A673 (cell line): ENCODE results near the gene TEAD1. TPM values are rescaled to one million over a fixed set of nuclear protein-coding genes. Genes with fewer than 3 reads are reported as not detected.

Source experiments
- BruUV-seq: library from RNA; stranded (reverse); fragments of 400-500 nt; replicated peaks from 2 replicates; lab custom pipeline; 2021; lab: Mats Ljungman, UMichigan
- CTCF ChIA-PET: fragments of 300-600 bp; sonication (Branson Sonifier 250); formaldehyde crosslinking; loops from one replicate; lab custom pipeline; 2022; ENCODE audit warnings: antibody characterized with exemption; lab: Charles Lee
- POLR2A ChIA-PET: fragments of 300-600 bp; sonication (Branson Sonifier 250); formaldehyde crosslinking; loops from one replicate; lab custom pipeline; 2022; ENCODE audit warnings: antibody characterized with exemption; ENCODE audit not compliant: low non-redundant PET; lab: Charles Lee
- DNase-seq: peaks from one replicate; pipeline ENCODE4 v3.0.0-alpha.2; 2015; ENCODE audit warnings: low spot score
- H3K27ac ChIP-seq: fragments of 200-600 bp; sonication (generic); 2 replicates; pipeline ENCODE4 v1.5.1; 2016; ENCODE audit warnings: mixed run types, low read depth, mild to moderate bottlenecking, mixed read lengths, antibody characterized with exemption, low read length; ENCODE audit not compliant: poor library complexity, severe bottlenecking
- H3K27me3 ChIP-seq: fragments of 200-600 bp; sonication (generic); replicated peaks from 2 replicates; pipeline ENCODE4 v1.6.1; 2017; ENCODE audit warnings: mixed run types, low read depth, mild to moderate bottlenecking, mixed read lengths, antibody characterized with exemption, low read length; ENCODE audit not compliant: insufficient read depth, poor library complexity
- H3K36me3 ChIP-seq: fragments of 200-600 bp; sonication (generic); 2 replicates; pipeline ENCODE4 v1.6.1; 2016; ENCODE audit warnings: mixed run types, mild to moderate bottlenecking, mixed read lengths, antibody characterized with exemption, low read length; ENCODE audit not compliant: insufficient read depth, poor library complexity, severe bottlenecking
- H3K4me1 ChIP-seq: fragments of 200-600 bp; sonication (generic); 2 replicates; pipeline ENCODE4 v1.6.1; 2017; ENCODE audit warnings: mixed run types, mild to moderate bottlenecking, mixed read lengths, antibody characterized with exemption, low read length; ENCODE audit not compliant: insufficient read depth, poor library complexity, severe bottlenecking
- H3K4me3 ChIP-seq: fragments of 200-600 bp; sonication (generic); 2 replicates; pipeline ENCODE4 v1.5.1; 2016; ENCODE audit warnings: low read depth, mixed run types, mild to moderate bottlenecking, mixed read lengths, low read length; ENCODE audit not compliant: poor library complexity, severe bottlenecking
- H3K9me3 ChIP-seq: fragments of 200-600 bp; sonication (generic); 2 replicates; pipeline ENCODE4 v1.6.1; 2016; ENCODE audit warnings: mixed run types, low read depth, mild to moderate bottlenecking, mixed read lengths, antibody characterized with exemption, low read length; ENCODE audit not compliant: poor library complexity, severe bottlenecking
- EZH2 ChIP-seq: fragments of 200-600 bp; sonication (generic); IDR thresholded peaks from 2 replicates; pipeline ENCODE4 v1.6.1; 2017; ENCODE audit warnings: borderline replicate concordance, low read depth, mild to moderate bottlenecking, mixed read lengths, antibody characterized with exemption, low read length; ENCODE audit not compliant: poor library complexity, severe bottlenecking
- intact Hi-C: fragments of 100-400 bp; cut with micrococcal nuclease; formaldehyde crosslinking; loops from one replicate; pipeline ENCODE4 v1.10.0; 2022; ENCODE audit not compliant: unreplicated experiment
- total RNA-seq: library from RNA; stranded (reverse); gene quantifications from 2 replicates; pipeline ENCODE4 v1.2.3, GENCODE V29; 2021
- TF ChIP-seq, protein P1 (sequence below): fragments of 300-800, 200-600 bp; sonication (generic); conservative IDR thresholded peaks from 2 replicates; pipeline ENCODE4 v1.5.1; 2017; ENCODE audit warnings: low read depth, mild to moderate bottlenecking, antibody characterized with exemption, low read length, moderate library complexity, mixed read lengths

Gene TEAD1
- total RNA-seq, 1 experiment from 2014 or later, result 81.8 TPM

GRCh38 chr11:12867531-12867930 is 193.3 kb downstream of the TEAD1 start:
- Histone ChIP-seq H3K4me1 (peaks cover 44% of the 10 kb centered on the region), H3K4me3 (no peak overlapping the region), H3K27ac (no peak overlapping the region), H3K27me3 (no peaks in the 10 kb centered on the region), H3K36me3 (no peaks in the 10 kb centered on the region), H3K9me3 (no peaks in the 10 kb centered on the region)
- no peak for DNase-seq
- ChIA-PET CTCF (interaction anchor here (1.3 kb wide), 1 partner anchor 21 kb away, joined by 4 read pairs; no protein-coding TSS in a partner anchor), POLR2A (no interaction called here)
- intact Hi-C loops, result loop anchor here (10.0 kb wide), 1 partner anchor 193 kb away; the partner anchor contains the start of gene TEAD1
- TF ChIP-seq, protein P1, sequence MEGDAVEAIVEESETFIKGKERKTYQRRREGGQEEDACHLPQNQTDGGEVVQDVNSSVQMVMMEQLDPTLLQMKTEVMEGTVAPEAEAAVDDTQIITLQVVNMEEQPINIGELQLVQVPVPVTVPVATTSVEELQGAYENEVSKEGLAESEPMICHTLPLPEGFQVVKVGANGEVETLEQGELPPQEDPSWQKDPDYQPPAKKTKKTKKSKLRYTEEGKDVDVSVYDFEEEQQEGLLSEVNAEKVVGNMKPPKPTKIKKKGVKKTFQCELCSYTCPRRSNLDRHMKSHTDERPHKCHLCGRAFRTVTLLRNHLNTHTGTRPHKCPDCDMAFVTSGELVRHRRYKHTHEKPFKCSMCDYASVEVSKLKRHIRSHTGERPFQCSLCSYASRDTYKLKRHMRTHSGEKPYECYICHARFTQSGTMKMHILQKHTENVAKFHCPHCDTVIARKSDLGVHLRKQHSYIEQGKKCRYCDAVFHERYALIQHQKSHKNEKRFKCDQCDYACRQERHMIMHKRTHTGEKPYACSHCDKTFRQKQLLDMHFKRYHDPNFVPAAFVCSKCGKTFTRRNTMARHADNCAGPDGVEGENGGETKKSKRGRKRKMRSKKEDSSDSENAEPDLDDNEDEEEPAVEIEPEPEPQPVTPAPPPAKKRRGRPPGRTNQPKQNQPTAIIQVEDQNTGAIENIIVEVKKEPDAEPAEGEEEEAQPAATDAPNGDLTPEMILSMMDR, result no peak
- no peak for TF ChIP-seq EZH2
- BruUV-seq, result no TSS peak

GRCh38 chr11:12868315-12869073 is 194.3 kb downstream of the TEAD1 start:
- H3K4me1 ChIP-seq, result peaks cover 35% of the 10 kb centered on the region
- no peak overlapping the region for H3K27ac ChIP-seq
- ChIA-PET POLR2A (no interaction called here), CTCF (interaction anchor here (0.6 kb wide), 1 partner anchor 581 kb away, joined by 4 read pairs; no protein-coding TSS in a partner anchor)
- TF ChIP-seq, protein P1, result peak; percentile 49
- no peak for TF ChIP-seq EZH2
- no peaks in the 10 kb centered on the region for H3K9me3 ChIP-seq
- no peak for DNase-seq
- H3K36me3 ChIP-seq, result no peaks in the 10 kb centered on the region
- H3K27me3 ChIP-seq, result no peaks in the 10 kb centered on the region
- intact Hi-C loops, result loop anchor here (10.0 kb wide), 1 partner anchor 194 kb away; the partner anchor contains the start of gene TEAD1
- no peak overlapping the region for H3K4me3 ChIP-seq
- no TSS peak for BruUV-seq

DNA sequence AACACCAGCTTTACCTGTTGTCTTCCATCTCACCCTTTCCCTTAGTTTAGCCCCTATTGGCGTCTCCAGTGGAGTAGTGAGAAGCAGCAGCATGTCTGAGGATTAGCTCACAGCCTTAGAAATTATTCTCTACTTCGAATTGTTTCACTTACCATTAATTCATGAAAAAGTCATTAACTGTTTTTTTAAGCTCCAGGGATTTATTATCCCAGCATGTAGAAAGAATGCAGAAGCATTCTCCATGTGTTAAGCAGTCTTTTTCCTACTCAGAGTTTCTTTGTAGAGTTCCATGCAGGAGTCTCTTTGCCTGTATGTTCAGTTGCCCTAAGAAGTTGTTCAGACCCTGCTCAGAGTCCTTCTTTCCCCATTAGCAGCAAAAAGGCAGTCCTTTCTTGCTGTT is 197.0 kb downstream of the TEAD1 start:
- H3K27me3 ChIP-seq, result no peaks in the 10 kb centered on the region
- no peaks in the 10 kb centered on the region for H3K36me3 ChIP-seq
- BruUV-seq, result no TSS peak
- no peak overlapping the region for H3K27ac ChIP-seq
- peak; percentile 41 for DNase-seq
- peaks cover 11% of the 10 kb centered on the region for H3K4me1 ChIP-seq
- intact Hi-C loops, result no loop called here
- ChIA-PET CTCF (no interaction called here), POLR2A (no interaction called here)
- H3K4me3 ChIP-seq, result no peak overlapping the region
- H3K9me3 ChIP-seq, result no peaks in the 10 kb centered on the region
- no peak for TF ChIP-seq EZH2
- TF ChIP-seq, protein P1, result no peak
